Measurements from ENCODE around the gene MAP3K4.

- TF ChIP-seq PPARA (CRISPR knock-in tag; IDR thresholded peaks at IDR 0.05; ENCODE audit: borderline replicate concordance) (no peak), SNAI2 (CRISPR knock-in tag; IDR thresholded peaks at IDR 0.05) (no peak), PATZ1 (CRISPR knock-in tag; IDR thresholded peaks at IDR 0.05; ENCODE audit: borderline replicate concordance) (no peak), TSHZ2 (CRISPR knock-in tag; IDR thresholded peaks at IDR 0.05) (no peak), RARB (CRISPR knock-in tag; IDR thresholded peaks at IDR 0.05) (no peak), TCF4 (CRISPR knock-in tag; IDR thresholded peaks at IDR 0.05; ENCODE audit: borderline replicate concordance) (no peak)
Measured at GRCh38 chr6:161130541-161130940, 139.0 kb downstream of the MAP3K4 start.
